GM21528 (cell line): ENCODE results near the gene TRIM64C.
"Not testable (repeated sequence)": the region's sequence is repeated elsewhere in the genome, so short reads cannot be mapped to it uniquely, and the experiment has no call there.

Experiments used
- ATAC-seq: cut with Tn5 transposase; IDR thresholded peaks from one replicate; pipeline ENCODE4 v1.9.1; 2021; ENCODE audit warnings: mild to moderate bottlenecking, moderate library complexity; ENCODE audit not compliant: unreplicated experiment, low FRiP score

TRIM64C gene, protein sequence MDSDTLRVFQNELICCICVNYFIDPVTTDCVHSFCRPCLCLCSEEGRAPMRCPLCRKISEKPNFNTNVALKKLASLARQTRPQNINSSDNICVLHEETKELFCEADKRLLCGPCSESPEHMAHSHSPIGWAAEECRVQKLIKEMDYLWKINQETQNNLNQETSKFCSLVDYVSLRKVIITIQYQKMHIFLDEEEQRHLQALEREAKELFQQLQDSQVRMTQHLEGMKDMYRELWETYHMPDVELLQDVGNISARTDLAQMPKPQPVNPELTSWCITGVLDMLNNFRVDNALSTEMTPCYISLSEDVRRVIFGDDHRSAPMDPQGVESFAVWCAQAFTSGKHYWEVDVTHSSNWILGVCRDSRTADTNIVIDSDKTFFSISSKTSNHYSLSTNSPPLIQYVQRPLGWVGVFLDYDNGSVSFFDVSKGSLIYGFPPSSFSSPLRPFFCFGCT

DNA sequence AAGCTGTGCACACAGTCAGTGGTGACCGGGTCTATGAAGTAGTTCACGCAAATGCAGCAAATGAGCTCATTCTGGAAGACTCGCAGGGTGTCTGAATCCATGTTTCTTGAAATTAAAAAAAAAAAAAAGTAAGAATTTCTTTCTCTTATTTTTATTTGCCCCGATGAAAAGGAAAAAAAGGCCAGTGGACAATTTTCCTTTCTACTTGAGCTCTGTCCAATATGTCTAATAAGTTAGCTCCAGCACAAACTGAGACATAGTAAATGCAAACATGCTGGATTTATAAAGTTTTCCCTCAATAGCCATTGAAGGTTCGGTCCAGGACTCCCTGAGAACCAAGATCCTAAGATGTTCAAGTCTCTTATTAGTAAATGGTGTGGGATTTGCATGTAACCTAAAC lies at the start of gene TRIM64C:
TRIM64C (minus strand) TSS at position 101 of the 400 bp plus-strand sequence; CDS start at position 101, 0 bp downstream.
- not testable (repeated sequence) for ATAC-seq

DNA sequence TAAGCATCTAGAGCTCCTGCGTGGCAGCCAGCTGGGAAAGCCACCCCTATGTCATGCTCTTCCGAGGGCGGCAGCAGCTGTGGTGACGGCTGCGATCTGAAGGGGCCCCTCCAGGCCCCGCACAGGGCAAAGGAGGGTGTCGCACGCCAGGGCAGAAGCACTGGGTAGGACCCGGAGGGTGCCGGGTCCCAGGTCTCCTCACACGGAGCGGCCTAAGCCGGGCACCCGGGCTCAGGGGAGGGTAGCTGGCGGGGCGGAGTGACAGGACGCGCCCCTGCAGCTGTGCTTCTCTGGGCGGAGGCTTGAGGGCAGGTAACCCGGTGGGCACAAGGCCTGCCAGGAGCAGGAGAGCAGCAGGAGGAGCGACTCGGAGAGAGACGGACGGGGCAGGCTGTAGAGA lies 43.4 kb upstream of the TRIM64C start:
- ATAC-seq = not testable (repeated sequence)

DNA sequence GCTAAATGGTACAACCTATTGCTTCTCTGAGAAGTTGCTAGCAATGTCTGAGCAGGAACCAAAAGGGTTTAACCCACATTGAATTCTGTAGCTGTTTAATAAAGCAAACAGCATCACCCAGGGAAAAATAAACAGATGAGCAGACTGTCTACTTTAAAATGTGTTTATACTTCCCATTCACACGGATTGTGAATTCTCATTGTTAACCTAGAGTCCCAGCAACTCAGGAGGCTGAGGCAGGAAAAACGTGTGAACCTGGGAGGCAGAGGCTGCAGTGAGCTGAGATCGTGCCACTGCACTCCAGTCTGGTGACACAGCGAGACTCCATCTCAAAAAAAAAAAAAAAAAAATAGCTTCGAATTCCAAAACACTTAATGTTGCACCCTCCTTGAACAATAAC lies 11.0 kb upstream of the TRIM64C start:
- ATAC-seq = not testable (repeated sequence)

DNA sequence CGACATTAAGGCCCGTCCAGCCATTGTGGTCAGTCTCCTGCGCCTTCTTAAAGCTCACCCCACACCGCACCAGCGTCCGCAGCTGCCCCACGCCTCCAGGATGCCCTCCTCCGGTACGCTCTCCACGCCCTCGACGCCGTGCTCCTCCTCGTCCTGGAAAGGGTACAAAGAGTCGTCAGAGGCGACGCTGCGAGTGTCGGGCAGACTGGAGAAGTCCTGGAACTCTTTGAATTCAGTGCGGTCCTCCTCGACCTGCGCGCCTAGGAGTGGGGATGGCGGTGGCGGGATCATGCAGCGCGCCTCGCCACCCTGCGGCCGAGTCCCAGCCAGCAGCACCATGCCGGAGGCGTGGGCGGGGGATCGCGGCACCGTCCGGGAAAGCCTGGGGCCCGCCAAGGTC lies 9.1 kb downstream of the TRIM64C start:
- ATAC-seq = not testable (repeated sequence)

DNA sequence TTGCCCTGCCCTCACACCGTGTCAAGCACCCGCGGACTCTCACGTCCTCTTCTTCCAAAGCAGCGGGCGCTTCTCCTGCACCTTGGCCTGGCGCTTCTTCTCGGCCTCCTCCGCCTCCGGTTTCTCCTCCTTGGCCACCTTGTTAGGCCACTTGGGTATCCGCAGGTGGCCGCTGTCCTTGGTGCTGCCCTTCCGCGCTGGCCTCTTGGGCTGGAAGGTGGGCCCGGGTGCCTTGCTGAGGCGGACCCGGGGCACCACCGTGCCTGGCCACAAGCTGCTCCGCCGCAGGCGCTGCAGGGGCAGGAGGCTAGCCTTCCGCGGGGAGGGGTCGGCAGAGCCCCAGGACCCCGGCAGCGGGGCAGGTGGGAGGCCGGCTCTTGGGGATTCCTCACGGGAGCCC lies 10.7 kb downstream of the TRIM64C start:
- ATAC-seq = not testable (repeated sequence)

DNA sequence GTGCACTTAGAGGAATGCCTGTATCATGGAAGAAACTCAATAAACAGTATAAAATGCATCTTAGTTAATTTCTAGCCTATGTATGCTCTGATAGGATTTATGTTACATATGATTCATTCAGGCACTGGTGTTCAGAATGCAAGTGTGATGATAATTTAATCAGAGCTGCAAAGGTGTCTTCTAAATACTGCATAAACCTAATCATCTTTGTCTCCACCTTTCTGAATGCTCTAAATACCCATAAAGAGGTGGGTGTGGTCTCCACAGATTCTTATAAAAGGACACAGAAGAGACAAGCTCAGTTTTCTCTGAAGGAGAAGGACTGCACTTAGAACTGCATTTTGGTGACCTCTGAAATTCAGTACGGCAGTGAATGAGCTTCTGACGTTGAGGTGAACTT lies 30.4 kb downstream of the TRIM64C start, which contains the start of gene TRIM49B:
TRIM49B (plus strand) TSS at position 301 of the 400 bp plus-strand sequence. CDS start 2,777 bp downstream, outside the sequence.
- ATAC-seq = not testable (repeated sequence)
